Left ventricle myocardium superior (tissue), 1 donor: ENCODE results near the gene ALKAL2. TPM values are rescaled to one million over a fixed set of nuclear protein-coding genes. Genes with fewer than 3 reads are reported as not detected.

Experiments used
- ATAC-seq: fragments of 200-7000 bp; cut with Tn5 transposase; one replicate; pipeline ENCODE4 v1.9.1; 2020; ENCODE audit warnings: mild to moderate bottlenecking, moderate library complexity
- DNase-seq: peaks from one replicate; pipeline ENCODE4 v3.0.0-alpha.2; 2020
- intact Hi-C: fragments of 100-400 bp; cut with micrococcal nuclease; formaldehyde crosslinking; loops from one replicate; pipeline ENCODE4 v1.11.0; 2022
- total RNA-seq: library from RNA; stranded (reverse); fragmentation: NEBNext Ultra II Directional; extraction: Animal tissue kit (Norgen Biotek cat#: 25700); gene quantifications from one replicate; pipeline ENCODE4 v1.2.1, GENCODE V29; 2021
- donor health status: DM: no; HTN: yes; CAD: no; lungs with severe emphysema.

ALKAL2 gene
- total RNA-seq, 1 donor from 2014 or later, result 1.3 TPM

- DNase-seq (no peak), ATAC-seq (no peak)
- intact Hi-C loops, result no loop called here
These were observed 32.7 kb downstream of the ALKAL2 start for GRCh38 chr2:255195-255594.

- DNase-seq (no peak), ATAC-seq (no peak)
- intact Hi-C loops, result no loop called here
These were observed 33.6 kb downstream of the ALKAL2 start for GRCh38 chr2:254241-254640.

GRCh38 chr2:253202-253638 is 34.7 kb downstream of the ALKAL2 start:
- DNase-seq, result no peak
- intact Hi-C loops, result no loop called here

GRCh38 chr2:252001-252602 is 35.8 kb downstream of the ALKAL2 start:
- DNase-seq (no peak), ATAC-seq (no peak)
- intact Hi-C loops, result no loop called here

More at GRCh38 chr2:253202-253638, 34.7 kb downstream of the ALKAL2 start:
- no peak for ATAC-seq

DNA sequence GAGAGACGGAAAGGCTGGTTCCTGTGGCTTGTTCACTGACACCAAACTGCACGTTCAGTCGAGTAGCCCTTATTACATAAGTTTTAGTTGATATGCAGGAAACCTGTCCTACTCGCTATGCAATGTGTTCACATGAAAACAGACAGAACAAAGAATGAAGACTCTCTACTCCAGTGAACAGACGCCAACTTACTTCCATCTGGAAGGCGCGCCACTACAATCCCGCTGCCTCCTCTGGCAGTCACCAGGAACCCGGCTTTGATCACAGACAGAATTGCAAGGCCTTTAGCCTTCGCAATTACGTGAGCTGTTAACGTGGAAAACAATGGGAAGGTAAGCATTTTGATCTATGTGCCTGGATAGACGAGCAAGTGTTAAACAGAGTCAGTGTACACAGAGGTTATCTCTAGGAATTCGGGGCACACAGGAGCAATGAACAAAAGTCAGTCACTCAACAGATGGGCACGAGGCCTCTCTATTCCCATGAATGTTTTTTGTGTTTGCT is 38.3 kb downstream of the ALKAL2 start:
- ATAC-seq, result no peak
- DNase-seq, result no peak
- intact Hi-C loops, result no loop called here

DNA sequence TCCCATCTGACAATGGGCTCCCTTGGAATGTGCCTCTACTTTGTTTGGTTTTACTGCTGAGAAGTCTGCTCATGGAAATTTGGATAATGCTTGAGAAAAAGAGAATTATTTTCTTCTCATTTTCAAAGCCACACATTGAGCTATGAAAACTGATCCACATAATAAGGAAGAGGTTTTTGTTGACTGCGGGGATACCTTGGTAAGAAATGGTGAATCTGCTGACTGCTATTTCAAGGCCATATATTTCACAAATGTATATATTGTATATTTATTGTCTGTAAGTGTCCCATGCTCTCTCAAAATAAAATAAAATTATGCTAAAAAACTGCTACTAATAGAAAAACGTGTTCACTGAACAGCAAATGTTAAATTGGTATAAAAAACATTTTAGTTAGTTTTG is 39.2 kb downstream of the ALKAL2 start:
- intact Hi-C loops, result no loop called here
- DNase-seq (no peak), ATAC-seq (no peak)

GRCh38 chr2:246489-247144 is 41.3 kb downstream of the ALKAL2 start:
- no peak for DNase-seq
- no peak for ATAC-seq
- intact Hi-C loops, result no loop called here

GRCh38 chr2:244547-244946 is 43.3 kb downstream of the ALKAL2 start:
- DNase-seq (no peak), ATAC-seq (no peak)
- intact Hi-C loops, result no loop called here

DNA sequence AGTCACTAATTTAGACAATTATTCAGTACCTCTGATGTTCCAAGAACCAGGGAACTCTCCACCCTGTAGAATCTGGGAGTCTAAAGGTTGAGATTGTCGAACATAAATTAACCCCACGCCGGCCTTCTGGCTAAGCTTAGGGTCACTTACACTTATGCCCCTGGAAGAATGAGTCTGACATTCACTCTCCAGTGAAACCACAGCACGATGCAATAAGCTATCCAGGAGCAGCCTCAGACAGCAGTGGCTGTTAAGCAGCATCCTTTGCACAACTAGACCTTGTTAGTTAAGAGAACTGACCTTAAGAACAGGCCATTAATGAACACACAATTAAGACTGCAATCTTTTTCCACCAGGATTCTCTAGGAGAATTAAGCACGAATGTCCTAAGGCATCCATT is 49.0 kb downstream of the ALKAL2 start:
- ATAC-seq, result no peak
- intact Hi-C loops, result loop anchor here (10.0 kb wide), 1 partner anchor 1316 kb away; no protein-coding TSS in a partner anchor

GRCh38 chr2:238431-238830 is 49.5 kb downstream of the ALKAL2 start:
- DNase-seq (no peak), ATAC-seq (no peak)
- intact Hi-C loops, result loop anchor here (10.0 kb wide), 1 partner anchor 1316 kb away; no protein-coding TSS in a partner anchor

More for the DNA sequence above, 49.0 kb downstream of the ALKAL2 start:
- no peak for DNase-seq

DNA sequence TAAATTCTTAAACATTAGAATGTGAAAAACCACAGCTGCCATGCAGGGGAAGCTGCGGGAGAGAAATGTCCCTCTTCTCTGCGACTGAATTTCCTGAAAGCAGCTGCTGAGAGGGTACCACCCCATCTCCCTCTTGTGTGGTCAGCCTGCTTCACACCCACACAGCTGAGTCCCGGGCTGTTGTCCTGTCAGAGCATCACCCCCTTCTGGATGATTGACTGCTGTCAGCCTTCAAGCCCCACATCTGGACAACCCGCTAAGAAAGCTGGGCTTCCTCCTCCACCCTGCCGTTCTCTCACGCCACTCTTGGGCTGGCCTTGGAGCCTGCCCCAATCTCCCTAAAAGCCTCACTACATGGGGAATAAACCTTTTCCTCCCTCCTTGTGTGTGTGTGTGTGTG is 50.0 kb downstream of the ALKAL2 start:
- ATAC-seq (no peak), DNase-seq (no peak)
- intact Hi-C loops, result loop anchor here (10.0 kb wide), 1 partner anchor 1317 kb away; no protein-coding TSS in a partner anchor

DNA sequence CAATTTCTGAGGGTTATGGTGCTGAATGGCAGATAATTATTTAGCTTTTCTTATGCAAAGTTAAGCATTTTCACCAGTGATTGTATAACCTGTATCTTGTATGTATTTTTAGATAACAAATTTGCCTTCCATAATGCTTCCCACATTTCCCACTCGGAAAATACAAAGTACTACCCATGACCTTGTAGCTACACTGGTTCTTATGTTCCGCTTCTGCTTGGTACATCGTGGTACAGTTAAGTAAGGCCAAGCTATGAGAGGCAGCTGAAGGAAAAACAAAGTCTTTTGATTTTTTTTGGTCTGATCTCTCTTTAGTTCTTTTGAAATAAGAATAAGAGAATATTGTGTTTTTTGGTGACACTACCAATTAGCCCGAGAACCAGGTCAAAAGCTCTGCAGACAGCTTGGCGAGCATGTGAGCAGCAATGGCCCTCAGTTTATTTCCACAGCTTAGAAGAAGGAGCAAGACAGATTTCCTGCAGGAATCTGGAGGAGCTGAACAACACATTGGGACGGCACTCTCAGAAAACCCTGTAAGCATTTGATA is 50.8 kb downstream of the ALKAL2 start:
- no peak for ATAC-seq
- DNase-seq, result no peak
- intact Hi-C loops, result loop anchor here (10.0 kb wide), 1 partner anchor 1318 kb away; no protein-coding TSS in a partner anchor

- intact Hi-C loops, result loop anchor here (10.0 kb wide), 1 partner anchor 1320 kb away; no protein-coding TSS in a partner anchor
- ATAC-seq (no peak), DNase-seq (no peak)
These were observed 53.5 kb downstream of the ALKAL2 start for GRCh38 chr2:234421-234820.

GRCh38 chr2:233030-233429 is 54.9 kb downstream of the ALKAL2 start:
- intact Hi-C loops, result loop anchor here (10.0 kb wide), 1 partner anchor 1322 kb away; no protein-coding TSS in a partner anchor
- ATAC-seq (no peak), DNase-seq (no peak)

GRCh38 chr2:231521-232185 is 56.2 kb downstream of the ALKAL2 start:
- no peak for DNase-seq
- no peak for ATAC-seq
- intact Hi-C loops, result loop anchor here (10.0 kb wide), 1 partner anchor 1323 kb away; no protein-coding TSS in a partner anchor

Other genes starting within 250 kb of the ALKAL2 start
- gene FAM110C, start 241.6 kb downstream of the ALKAL2 start, total RNA-seq, result 5.2 TPM
- gene SH3YL1, start 24.1 kb downstream of the ALKAL2 start, total RNA-seq, result 13.4 TPM
- 72.9 TPM for gene ACP1, start 23.1 kb downstream of the ALKAL2 start, total RNA-seq